ELF-1 (cell line): Measurements from ENCODE around the gene FARP2.
A peak's percentile ranks its signal among the peaks of the same experiment; 100 is the strongest.

Source experiments
- DNase-seq: peaks from one replicate; pipeline ENCODE4 v3.0.0-alpha.2; 2016; ENCODE audit warnings: low read depth, low spot score

The FARP2 gene

DNA sequence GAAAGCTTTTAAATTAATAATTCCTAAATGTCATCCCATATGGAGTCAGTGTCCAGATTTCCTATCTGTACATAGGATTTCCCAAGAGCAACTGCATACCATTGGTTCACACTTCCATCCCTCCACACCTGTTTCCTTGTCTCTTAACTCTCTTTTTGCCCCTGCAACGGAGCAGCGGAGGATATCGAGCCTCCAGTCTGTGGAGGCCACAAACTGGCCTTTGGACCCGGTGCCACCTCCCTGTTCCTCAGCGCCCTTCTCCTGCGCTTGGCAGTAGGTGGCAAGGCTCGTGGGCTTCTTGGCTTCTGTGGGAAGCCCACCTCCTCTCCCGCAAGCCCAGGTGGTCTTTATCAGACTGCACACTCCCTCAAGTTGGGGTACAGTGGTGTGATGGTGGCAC is 176.1 kb downstream of the FARP2 start:
- DNase-seq = no peak

DNA sequence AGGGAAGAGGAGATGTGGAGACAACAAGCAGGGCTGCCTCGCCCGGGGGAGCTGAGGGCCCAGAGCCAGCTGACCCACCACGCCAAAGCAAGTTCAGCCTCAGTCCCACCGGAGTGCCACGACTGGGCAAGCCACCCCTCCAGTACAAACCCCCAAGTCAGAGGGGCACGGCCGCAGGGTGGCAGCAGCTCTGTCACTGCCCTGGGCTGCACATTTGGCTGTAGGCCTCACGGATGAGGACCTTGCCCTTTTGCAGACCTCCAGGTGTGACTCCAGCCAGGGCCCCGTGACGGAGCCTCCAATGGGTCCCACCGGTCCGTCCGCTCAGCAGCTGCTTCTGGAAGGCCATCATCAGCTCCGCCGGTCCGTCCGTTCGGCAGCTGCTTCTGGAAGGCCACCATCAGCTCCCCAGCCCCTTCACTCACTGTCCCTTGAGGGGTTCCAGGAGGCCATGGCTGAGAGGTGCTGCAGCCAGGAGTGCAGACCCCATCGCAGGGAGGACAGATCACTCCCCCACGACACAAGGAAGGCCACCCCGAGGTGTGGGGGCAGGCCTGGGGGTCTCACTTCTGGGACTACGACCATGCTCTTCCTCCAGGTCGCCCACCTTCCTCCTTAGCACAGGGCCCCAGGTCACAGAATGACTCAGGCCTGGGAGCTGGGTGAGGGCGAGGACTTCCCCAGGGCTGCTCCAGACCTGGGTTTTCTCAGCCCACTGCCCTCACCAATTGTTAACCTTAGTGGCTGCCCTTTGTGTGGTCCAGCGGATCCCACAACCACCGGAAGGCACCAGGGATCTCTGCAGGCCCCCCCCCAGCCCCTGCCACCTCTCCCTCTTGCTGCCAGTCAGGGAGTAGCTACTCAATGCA is 176.9 kb downstream of the FARP2 start:
- DNase-seq = no peak

DNA sequence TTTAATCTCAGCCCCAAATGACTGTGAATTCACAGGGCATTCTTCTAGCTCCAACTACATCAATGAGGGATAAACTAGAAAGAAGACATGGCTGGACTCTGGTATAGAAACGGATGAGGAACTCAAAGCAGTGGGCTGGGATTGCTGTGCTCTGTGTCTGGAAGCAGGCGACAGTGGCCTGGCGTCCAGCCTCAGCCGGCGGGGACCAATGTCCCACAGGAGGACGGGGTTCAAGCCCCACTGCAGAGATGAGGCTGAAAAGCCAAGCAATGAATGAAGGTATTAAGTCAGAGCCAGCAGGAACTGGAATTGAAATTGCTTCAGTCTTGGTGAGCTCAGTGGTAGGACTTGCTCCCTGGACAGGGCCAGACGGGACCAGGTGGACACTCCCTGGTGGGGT is 178.2 kb downstream of the FARP2 start:
- no peak for DNase-seq

DNA sequence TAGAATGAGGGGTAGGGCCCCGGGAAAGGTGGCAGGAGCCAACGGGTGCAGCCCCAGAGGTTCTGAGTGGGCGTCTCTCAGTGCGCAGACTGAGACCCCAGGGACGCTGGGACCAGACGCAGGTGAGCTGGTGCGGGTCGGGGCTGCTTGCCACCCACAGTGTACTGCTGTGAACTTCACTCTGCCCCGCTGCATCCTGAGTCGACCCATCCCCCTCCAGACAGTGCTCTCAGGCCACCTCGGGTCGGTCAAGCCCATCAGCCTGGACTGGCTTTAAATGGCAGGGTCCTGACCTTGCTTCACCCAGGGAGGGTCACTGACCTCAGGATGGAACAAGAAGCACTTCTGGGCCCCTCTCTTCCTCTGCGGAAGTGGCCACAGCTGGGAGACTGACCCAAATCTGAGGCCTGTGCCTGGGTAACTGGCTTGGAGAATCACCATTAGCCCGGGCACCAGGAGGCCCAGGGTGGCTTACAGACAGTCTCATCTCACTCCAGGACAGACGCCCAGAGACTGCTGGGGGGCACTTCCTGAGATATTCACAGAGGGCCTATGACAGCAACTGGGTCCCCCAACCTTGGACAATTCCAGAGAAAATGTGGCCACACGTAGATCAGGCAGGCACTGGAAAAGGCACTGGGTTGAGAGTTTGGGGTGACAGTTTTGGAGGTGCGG is 178.8 kb downstream of the FARP2 start:
- no peak for DNase-seq

DNA sequence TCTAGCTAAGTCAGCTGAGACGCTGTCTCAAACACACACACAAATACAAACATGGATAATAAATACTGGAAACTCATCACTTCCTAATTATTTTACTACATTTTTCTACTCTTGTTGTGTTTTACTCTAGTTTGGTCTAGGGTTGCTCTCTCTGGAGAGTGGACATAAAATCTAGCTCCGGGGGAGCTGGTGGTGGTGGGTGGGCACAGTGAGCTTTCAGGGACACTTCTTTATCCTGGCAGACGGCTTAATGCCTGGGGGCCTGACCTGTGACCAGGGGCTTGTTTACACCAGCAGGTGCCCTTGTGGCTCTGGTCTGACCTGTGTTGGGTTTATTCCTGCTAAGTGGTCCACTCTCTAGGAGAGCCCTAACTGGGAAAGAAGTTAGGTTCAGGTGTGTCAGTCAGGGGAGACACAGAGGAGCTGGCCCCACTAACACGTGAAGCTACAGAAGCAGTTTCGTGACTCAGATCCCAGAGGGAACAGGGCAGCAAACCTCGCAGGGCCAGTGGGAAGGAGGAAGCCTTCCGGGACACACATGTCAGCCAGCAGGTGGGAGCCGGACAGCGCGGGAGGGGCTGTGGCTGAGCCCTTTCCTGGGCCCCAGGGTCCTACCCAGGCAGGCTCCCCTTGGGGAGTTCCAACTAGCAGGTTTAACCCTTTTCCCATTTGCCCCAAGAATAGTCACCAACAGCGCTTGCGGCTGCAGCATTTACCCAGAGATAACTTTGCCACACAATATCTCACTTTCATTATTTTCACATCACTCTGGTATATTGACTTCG is 180.0 kb downstream of the FARP2 start:
- peak; percentile 49 for DNase-seq

DNA sequence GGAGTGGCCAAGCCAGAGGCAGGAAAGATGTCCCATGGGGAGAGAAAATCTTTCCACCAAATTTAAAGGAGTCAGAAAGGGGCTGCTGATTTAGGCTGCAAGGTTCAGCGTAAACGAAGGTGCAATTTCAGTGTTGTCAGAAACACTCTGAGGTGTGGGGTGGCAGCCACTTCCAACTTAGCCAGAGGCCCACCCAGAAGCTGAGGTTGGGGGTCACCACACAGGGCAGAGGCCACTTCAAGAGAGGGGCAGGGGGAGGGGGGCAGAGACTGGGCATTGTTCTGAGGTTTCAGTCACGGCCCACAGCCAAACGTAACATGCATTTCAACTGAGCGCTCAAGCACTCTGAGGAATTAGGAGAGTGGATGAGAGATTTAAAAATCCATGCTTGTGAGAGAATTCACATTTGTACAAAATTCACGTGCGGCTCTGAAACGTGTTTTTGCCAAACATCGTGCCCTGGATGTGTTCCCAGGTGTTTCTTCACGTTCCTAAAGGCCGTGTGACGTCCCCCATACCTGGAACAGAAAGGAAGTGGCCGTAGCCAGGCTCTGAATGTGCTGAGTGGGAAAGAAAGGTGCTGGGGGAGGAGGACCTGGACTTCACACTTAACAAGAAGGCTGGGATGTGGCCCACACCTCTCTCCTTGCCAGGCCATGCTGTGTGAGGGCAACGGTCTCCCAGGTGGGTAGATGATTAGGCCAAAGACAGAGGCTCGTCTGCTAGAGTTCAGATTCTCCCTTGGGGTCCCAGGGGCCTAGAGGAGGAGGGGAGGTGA is 182.9 kb downstream of the FARP2 start:
- DNase-seq = no peak

DNA sequence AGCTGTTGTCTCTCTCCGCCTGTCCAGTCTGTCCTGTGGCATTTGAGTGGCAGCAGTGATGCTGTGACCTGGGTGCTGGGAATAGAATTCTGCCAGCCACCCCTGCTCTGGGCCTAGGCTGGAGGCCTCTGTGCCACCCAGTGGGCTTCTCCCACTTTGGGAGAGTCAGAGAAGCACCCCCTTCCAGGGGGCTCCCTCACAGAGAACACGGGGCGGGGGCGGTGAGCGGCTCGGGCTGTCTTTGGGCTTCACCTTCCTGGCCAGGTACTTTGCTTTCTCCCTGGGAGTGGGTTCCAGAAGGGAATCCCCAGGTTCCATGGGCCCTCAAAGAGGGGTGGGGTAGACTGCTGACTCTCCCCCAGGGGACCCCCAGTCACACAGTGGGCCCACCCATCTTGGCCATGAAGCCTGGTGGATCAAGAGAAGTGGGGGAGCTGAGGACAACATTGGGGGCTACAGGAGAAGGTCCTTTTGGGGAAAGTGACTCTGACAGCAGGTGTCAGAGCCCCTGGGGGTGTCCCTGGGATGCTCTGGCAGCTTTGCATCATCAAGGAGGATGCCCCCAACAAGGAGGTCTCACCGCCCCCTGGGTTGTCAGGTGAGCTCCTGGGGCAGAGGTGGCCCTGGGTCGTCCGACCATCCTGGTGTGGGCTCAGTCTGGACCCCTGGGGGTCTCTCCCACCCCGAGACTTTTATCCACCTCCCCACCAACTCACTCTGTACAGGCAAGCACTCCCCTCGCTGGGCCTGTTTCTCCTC is 183.7 kb downstream of the FARP2 start:
- no peak for DNase-seq

GRCh38 chr2:241540401-241540770 is 184.3 kb downstream of the FARP2 start:
- peak; percentile 72 for DNase-seq

DNA sequence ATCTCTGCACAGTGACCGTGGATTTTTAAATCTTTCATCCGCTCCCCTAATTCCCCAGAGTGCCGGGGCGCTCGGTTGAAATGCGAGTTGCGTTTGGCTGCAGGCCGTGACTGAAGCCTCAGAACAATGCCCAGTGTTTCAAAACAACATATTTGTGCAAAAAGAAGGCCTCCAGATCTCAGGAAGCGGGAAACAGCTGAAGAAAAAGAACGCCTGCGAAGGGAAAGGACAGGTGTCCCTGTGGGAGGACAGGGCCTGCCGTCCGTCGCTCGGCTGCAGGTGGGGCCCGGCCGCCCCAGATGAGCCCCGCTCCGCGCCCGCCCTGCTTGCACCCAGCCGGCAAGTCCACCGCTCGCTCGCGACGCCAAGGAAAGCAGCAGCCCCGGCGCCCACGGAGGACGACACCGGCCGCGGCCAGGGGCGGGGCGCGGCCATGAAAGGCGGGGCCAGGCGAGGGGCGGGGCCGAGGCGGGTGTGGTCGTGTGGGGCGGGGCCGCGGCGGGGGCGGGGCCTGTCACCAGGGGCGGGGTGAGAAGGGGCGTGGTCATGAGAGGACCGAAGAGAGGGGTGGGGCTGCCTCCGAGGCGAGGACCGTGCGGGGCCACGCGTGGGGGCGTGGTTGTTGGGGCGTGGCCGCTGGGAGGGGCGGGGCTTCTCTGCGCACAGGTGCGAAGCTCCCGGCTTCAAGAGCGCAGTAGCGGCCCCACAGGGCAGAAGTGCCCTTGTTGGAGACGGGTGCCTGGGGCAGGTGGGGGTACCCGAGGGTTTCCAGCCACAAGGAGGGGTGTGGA is 184.9 kb downstream of the FARP2 start:
- DNase-seq = peak; percentile 50

DNA sequence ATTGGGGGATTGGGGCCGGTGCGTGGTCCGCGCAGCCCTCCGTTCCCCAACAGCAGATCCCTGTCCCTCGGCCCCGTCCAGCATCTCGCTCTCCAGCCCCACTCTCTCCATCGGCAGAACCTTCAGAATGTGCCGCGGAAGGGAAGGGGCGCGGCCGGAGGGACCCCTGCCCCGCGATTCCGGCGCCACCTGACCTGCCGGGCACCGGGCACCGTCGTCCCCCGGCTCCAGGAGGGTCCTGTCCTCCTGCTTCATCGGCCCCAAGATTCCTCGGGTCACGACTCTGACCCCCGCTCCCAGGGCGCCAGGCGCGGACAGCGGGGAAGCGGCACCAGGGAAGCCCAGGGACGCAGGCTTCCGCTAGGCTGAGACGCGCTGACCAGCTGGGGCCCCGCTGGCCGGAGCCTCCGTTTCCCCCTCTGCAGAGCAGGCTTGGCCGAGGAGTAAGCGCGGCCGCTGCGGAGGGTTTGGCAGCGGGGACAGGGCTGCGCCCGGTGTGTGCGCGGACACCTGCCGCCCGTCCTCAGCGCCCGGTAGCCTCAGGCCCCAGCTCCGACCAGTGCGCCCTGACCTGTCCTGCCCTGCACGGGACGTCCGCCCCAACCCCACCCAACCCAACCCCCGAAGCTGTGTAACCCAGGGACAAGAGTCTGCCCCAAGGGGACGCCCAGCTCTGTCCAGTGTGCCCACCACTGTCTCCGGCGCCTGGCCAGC is 185.6 kb downstream of the FARP2 start:
- no peak for DNase-seq

- no peak for DNase-seq
These were observed 186.2 kb downstream of the FARP2 start for GRCh38 chr2:241542278-241542605.
